HG03442 (cell line): Measurements from ENCODE around the gene TGFB3.

Experiments used
- ATAC-seq: cut with Tn5 transposase; IDR thresholded peaks from one replicate; pipeline ENCODE4 v1.9.1; 2021; ENCODE audit warnings: mild to moderate bottlenecking, moderate library complexity; ENCODE audit not compliant: unreplicated experiment

TGFB3 gene

DNA sequence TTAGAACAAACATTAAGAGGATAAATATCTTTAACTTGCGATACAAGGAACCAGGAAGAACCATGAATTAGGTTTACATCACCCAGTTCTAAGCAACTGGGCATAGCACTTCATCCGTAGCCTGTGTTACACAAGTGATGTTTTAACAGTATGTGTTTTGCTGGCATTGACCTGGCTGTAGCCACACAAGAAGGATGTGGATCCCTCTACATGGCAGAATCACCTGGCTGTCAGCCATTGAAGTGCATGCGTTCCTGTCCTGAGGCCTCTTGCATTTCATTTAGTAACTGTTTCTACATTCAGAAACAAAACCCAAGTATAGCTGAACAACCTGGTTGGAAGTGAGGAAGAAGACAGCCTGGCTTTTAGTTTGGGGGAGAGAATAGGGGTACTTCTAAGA lies 72.2 kb downstream of the TGFB3 start:
- no peak for ATAC-seq
